Activated naive CD4-positive, alpha-beta T cell treated with anti-CD3 and anti-CD28 coated beads for 36 hours (primary cell): Measurements from ENCODE around the gene FGD5. TPM values are rescaled to one million over a fixed set of nuclear protein-coding genes. Genes with fewer than 3 reads are reported as not detected.

ENCODE experiments used
- CTCF ChIA-PET: fragments of 350-600 bp; sonication (Branson Sonifier 250); formaldehyde crosslinking; loops from one replicate; lab custom pipeline; 2021; ENCODE audit warnings: antibody characterized with exemption; lab: Charles Lee
- DNase-seq: peaks from one replicate; pipeline ENCODE4 v3.0.0-alpha.2; 2020
- H3K27ac Mint-ChIP-seq: one replicate; pipeline ENCODE4 v1.8.0; 2021; ENCODE audit warnings: mild to moderate bottlenecking, mixed read lengths
- H3K27me3 Mint-ChIP-seq: one replicate; pipeline ENCODE4 v1.8.0; 2021; ENCODE audit warnings: low read depth, mixed read lengths
- H3K36me3 Mint-ChIP-seq: one replicate; pipeline ENCODE4 v1.8.0; 2021; ENCODE audit warnings: low read depth, mixed read lengths
- H3K4me1 Mint-ChIP-seq: one replicate; pipeline ENCODE4 v1.8.0; 2021; ENCODE audit warnings: low read depth, mixed read lengths
- H3K4me3 Mint-ChIP-seq: one replicate; pipeline ENCODE4 v1.8.0; 2021; ENCODE audit warnings: mild to moderate bottlenecking, moderate library complexity, mixed read lengths
- H3K9me3 Mint-ChIP-seq: one replicate; pipeline ENCODE4 v1.8.0; 2021; ENCODE audit warnings: mixed read lengths
- intact Hi-C: fragments of 100-400 bp; cut with micrococcal nuclease; formaldehyde crosslinking; loops from one replicate; pipeline ENCODE4 v1.15.1; 2023
- total RNA-seq, 2 experiments: library from RNA; stranded (reverse); gene quantifications; one replicate each; pipeline ENCODE4 v1.2.3, GENCODE V29; 2021

FGD5 gene
- total RNA-seq, 2 experiments from 2014 or later, result not detected

- Mint-ChIP-seq H3K27me3 (peaks cover 9% of the 10 kb centered on the region), H3K4me1 (no peaks in the 10 kb centered on the region), H3K4me3 (no peak overlapping the region), H3K27ac (no peak overlapping the region), H3K9me3 (no peaks in the 10 kb centered on the region), H3K36me3 (no peaks in the 10 kb centered on the region)
- CTCF ChIA-PET, result interaction anchor here (1.1 to 2.4 kb wide), 2 partner anchors 128 to 316 kb away, joined by 3 to 10 read pairs; no protein-coding TSS in a partner anchor
- no peak for DNase-seq
- intact Hi-C loops, result no loop called here
Observed at GRCh38 chr3:14792691-14793121, 26.1 kb upstream of the FGD5 start.

DNA sequence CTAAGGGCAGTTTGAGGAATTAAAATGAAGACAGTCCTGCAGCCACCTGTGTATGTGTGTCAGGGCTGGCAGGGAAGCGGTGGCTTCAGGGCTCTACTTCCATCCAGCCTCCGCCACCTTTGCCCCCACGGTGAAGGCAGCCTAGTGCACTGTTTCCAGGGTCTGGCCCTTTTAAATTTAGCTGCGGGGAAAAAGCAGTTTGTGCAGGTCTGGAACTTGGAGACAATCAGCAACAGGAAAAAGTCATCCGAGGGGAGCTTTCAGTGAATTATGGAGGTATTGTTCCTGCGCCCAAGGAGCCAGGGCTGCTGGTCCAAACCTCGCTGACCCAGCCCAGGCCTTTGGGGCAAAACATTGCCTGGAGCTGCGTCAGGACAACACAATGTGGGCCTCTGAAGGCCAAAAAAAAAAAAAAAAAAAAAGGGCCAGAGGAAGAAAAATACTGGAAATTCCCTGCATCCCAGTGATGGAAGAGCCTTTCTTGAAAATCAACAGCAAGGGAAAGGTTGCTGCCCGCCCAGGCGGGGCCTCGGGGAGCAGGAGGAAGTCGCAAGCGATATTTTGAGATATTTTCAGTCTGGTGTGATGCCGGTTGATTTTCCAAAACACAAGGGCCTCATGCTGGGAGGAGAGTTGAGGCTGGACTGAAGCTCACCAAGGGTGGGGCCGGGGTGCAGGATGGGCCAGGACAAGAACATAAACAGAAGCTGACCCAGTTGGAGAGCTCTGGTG, 25.5 kb upstream of the FGD5 start:
- no peak overlapping the region for H3K27ac Mint-ChIP-seq
- H3K36me3 Mint-ChIP-seq, result no peaks in the 10 kb centered on the region
- intact Hi-C loops, result no loop called here
- H3K27me3 Mint-ChIP-seq, result peaks cover 9% of the 10 kb centered on the region
- H3K9me3 Mint-ChIP-seq, result no peaks in the 10 kb centered on the region
- H3K4me1 Mint-ChIP-seq, result no peaks in the 10 kb centered on the region
- no peak for DNase-seq
- CTCF ChIA-PET, result interaction anchor here (1.1 to 2.4 kb wide), 2 partner anchors 128 to 315 kb away, joined by 3 to 10 read pairs; no protein-coding TSS in a partner anchor
- no peak overlapping the region for H3K4me3 Mint-ChIP-seq

GRCh38 chr3:14793858-14794234, 24.9 kb upstream of the FGD5 start:
- Mint-ChIP-seq H3K27me3 (peaks cover 9% of the 10 kb centered on the region), H3K27ac (no peak overlapping the region), H3K4me1 (no peaks in the 10 kb centered on the region), H3K4me3 (no peak overlapping the region), H3K36me3 (no peaks in the 10 kb centered on the region), H3K9me3 (no peaks in the 10 kb centered on the region)
- DNase-seq, result no peak
- intact Hi-C loops, result no loop called here
- CTCF ChIA-PET, result interaction anchor here (2.4 kb wide), 1 partner anchor 127 kb away, joined by 10 read pairs; no protein-coding TSS in a partner anchor

- no peak for DNase-seq
- H3K36me3 Mint-ChIP-seq, result no peaks in the 10 kb centered on the region
- H3K4me3 Mint-ChIP-seq, result no peak overlapping the region
- peaks cover 9% of the 10 kb centered on the region for H3K27me3 Mint-ChIP-seq
- no peaks in the 10 kb centered on the region for H3K4me1 Mint-ChIP-seq
- CTCF ChIA-PET, result no interaction called here
- intact Hi-C loops, result no loop called here
- H3K27ac Mint-ChIP-seq, result no peak overlapping the region
- no peaks in the 10 kb centered on the region for H3K9me3 Mint-ChIP-seq
Observed at GRCh38 chr3:14794435-14794834, 24.3 kb upstream of the FGD5 start.

DNA sequence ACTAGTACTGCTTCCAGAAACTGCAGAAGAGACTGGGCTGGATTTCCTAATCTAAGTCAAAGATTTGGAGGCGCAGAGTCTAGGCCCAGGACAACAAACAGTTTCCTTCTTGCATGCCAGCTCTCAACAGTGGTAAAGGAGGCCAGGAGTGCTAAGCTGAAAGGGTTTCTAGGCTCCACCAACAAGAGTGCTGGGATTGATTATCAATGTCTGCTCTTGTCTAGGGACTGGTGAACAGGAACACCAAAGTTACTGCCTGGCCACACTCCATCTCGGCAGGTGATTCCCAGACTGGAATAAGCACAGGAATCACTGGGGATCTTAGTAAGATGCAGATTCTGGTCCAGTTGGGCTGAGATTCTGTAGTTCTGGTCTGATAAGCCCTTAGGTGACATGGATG, 22.8 kb upstream of the FGD5 start:
- no peaks in the 10 kb centered on the region for H3K36me3 Mint-ChIP-seq
- CTCF ChIA-PET, result interaction anchor here (1.1 to 2.4 kb wide), 2 partner anchors 125 to 127 kb away, joined by 3 to 7 read pairs; no protein-coding TSS in a partner anchor
- no peak overlapping the region for H3K4me3 Mint-ChIP-seq
- H3K4me1 Mint-ChIP-seq, result no peaks in the 10 kb centered on the region
- H3K27ac Mint-ChIP-seq, result no peak overlapping the region
- DNase-seq, result no peak
- intact Hi-C loops, result no loop called here
- H3K27me3 Mint-ChIP-seq, result peaks cover 6% of the 10 kb centered on the region
- no peaks in the 10 kb centered on the region for H3K9me3 Mint-ChIP-seq

DNA sequence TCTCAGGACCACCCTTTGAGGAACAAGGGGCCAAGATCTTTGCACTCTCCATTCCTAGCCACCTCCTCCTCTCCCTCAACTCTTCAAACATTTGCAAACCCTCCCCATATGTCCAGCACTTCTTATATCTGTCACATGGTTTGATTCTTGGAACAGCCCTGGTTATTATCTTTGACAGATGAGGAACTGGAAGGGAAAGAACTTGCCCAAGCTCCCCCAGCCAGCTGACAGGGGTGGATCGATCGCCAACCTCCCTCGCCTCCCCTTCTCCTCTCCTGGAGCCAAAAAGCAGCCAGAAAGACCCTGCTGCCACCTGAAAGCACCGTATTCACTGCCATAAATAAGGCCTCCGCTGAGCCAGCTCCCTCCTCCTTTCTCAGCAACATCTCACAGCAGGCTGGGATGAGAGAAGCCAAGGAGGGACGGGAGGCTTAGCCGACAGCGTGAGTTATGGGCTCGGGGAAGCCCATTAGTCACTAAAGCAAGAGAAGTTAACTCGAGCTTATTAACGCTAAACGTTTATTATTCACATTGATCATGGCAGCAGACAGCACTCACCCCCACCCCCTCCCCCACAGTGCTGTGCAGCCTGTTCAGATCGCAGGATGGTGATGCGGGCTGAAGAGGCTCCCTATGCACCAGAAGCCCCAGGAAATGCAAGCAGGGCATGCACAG, 22.2 kb upstream of the FGD5 start:
- DNase-seq, result no peak
- Mint-ChIP-seq H3K9me3 (no peaks in the 10 kb centered on the region), H3K4me3 (no peak overlapping the region), H3K36me3 (no peaks in the 10 kb centered on the region), H3K27me3 (peaks cover under 1% of the 10 kb centered on the region), H3K4me1 (no peaks in the 10 kb centered on the region), H3K27ac (no peak overlapping the region)
- intact Hi-C loops, result no loop called here
- CTCF ChIA-PET, result interaction anchor here (2.4 kb wide), 1 partner anchor 124 kb away, joined by 7 read pairs; no protein-coding TSS in a partner anchor

DNA sequence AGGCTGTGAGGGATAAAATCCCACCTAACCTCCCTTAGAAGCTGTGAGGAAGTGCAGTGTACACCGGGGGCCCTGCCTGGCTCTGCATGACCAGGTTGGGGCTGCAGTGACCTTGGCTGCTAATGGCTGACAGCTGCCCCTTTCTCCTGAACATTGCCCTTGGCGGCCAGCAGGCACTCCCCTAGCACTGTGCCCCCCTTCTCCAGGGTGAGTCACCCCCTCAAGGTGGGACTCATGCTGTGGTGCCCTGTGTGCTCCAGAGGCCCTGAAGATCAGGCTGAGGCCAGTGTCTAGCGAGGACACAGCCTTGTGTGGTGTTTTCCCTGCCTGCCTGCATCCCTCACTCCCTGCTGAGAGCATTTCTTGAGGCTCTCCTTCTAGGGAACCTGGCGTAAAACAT, 21.0 kb upstream of the FGD5 start:
- Mint-ChIP-seq H3K4me3 (no peak overlapping the region), H3K4me1 (no peaks in the 10 kb centered on the region)

GRCh38 chr3:14798231-14798630, 20.5 kb upstream of the FGD5 start:
- Mint-ChIP-seq H3K4me1 (no peaks in the 10 kb centered on the region), H3K4me3 (no peak overlapping the region), H3K27me3 (no peaks in the 10 kb centered on the region), H3K27ac (no peak overlapping the region), H3K9me3 (no peaks in the 10 kb centered on the region), H3K36me3 (no peaks in the 10 kb centered on the region)
- no peak for DNase-seq
- intact Hi-C loops, result no loop called here
- CTCF ChIA-PET, result no interaction called here

More for the DNA sequence above, 21.0 kb upstream of the FGD5 start:
- H3K36me3 Mint-ChIP-seq, result no peaks in the 10 kb centered on the region
- H3K27ac Mint-ChIP-seq, result no peak overlapping the region
- H3K27me3 Mint-ChIP-seq, result no peaks in the 10 kb centered on the region
- no peak for DNase-seq
- CTCF ChIA-PET, result no interaction called here
- no peaks in the 10 kb centered on the region for H3K9me3 Mint-ChIP-seq
- intact Hi-C loops, result no loop called here

- intact Hi-C loops, result no loop called here
- DNase-seq, result no peak
- Mint-ChIP-seq H3K4me3 (no peak overlapping the region), H3K36me3 (no peaks in the 10 kb centered on the region), H3K9me3 (no peaks in the 10 kb centered on the region), H3K4me1 (peaks cover 4% of the 10 kb centered on the region), H3K27ac (no peak overlapping the region), H3K27me3 (no peaks in the 10 kb centered on the region)
- CTCF ChIA-PET, result interaction anchor here (1.0 kb wide), 1 partner anchor 122 kb away, joined by 3 read pairs; no protein-coding TSS in a partner anchor
Observed at GRCh38 chr3:14799146-14799545, 19.6 kb upstream of the FGD5 start.

DNA sequence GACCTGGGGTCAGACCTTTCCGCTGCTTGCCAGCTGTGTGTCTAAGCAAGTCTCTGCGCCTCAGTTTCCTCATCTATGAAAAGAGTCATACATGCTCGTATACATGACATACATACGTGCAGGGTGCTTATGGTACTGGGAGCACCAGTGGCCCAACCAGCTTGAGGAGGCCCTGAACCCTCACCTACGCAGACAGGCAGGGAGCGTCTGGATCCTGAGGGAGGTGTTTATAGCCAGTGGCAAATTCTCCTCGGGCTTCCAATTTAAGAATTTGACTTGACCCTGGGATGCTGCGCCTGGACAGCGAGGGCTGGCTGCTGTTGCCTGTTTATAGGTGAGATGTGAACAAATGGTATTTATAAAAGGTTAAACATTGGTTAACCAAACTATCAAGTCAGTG, 17.7 kb upstream of the FGD5 start:
- CTCF ChIA-PET, result interaction anchor here (0.5 kb wide), 1 partner anchor 18 kb away, joined by 3 read pairs; no protein-coding TSS in a partner anchor
- H3K4me1 Mint-ChIP-seq, result peaks cover 8% of the 10 kb centered on the region

DNA sequence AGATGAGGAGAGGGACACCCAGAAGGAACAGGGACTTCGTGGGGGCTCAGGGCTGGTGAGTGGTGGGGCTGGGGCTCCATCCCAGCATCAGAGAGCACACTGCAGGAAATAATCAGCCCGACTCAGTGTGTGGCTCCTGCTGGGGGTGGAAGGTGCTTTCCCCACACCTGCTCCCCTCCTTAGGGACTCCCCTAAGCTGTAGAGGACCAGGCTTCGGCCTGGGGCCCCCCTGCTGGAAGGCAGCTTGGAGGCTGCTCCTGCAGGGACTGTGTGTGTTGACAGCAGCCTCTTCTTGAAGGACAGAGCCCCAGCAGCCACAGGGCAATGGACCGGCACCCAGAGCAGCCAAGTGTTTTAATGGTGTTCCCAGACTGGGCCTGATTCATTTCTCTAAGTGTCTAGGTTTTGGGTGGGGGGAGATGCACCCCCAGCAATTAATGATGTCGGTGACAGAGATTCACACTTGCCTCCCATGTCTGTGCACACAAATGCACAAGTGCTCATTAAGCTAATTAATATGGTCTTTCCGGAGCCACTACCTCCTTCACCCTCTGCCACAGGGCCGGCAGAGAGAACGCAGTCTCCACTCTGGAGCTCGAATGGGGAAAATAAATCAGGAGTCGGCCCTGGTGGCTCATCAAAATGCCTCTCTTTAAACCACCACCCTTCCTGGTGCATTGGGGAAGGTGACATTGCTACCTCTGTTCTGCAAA, 16.9 kb upstream of the FGD5 start:
- no peak for DNase-seq
- H3K9me3 Mint-ChIP-seq, result no peaks in the 10 kb centered on the region
- H3K27me3 Mint-ChIP-seq, result no peaks in the 10 kb centered on the region
- intact Hi-C loops, result no loop called here
- H3K4me3 Mint-ChIP-seq, result no peak overlapping the region
- CTCF ChIA-PET, result interaction anchor here (0.5 to 0.8 kb wide), 2 partner anchors 19 to 119 kb away, joined by 3 read pairs; no protein-coding TSS in a partner anchor
- H3K4me1 Mint-ChIP-seq, result peaks cover 8% of the 10 kb centered on the region
- H3K36me3 Mint-ChIP-seq, result no peaks in the 10 kb centered on the region
- no peak overlapping the region for H3K27ac Mint-ChIP-seq

More for the DNA sequence above, 17.7 kb upstream of the FGD5 start:
- Mint-ChIP-seq H3K4me3 (no peak overlapping the region), H3K27me3 (no peaks in the 10 kb centered on the region), H3K9me3 (no peaks in the 10 kb centered on the region), H3K36me3 (no peaks in the 10 kb centered on the region), H3K27ac (no peak overlapping the region)
- intact Hi-C loops, result no loop called here
- no peak for DNase-seq

- Mint-ChIP-seq H3K36me3 (no peaks in the 10 kb centered on the region), H3K4me1 (peaks cover 8% of the 10 kb centered on the region), H3K4me3 (no peak overlapping the region), H3K27me3 (no peaks in the 10 kb centered on the region), H3K9me3 (no peaks in the 10 kb centered on the region), H3K27ac (no peak overlapping the region)
- intact Hi-C loops, result no loop called here
- CTCF ChIA-PET, result interaction anchor here (0.8 kb wide), 1 partner anchor 119 kb away, joined by 3 read pairs; no protein-coding TSS in a partner anchor
- no peak for DNase-seq
Observed at GRCh38 chr3:14802381-14802731, 16.4 kb upstream of the FGD5 start.
